Calu3 (cell line): ENCODE results near the gene CYP3A4. TPM values are rescaled to one million over a fixed set of nuclear protein-coding genes. Genes with fewer than 3 reads are reported as not detected.

Experiments used
- BruUV-seq: library from RNA; stranded (reverse); fragments of 400-500 nt; replicated peaks from 2 replicates; lab custom pipeline; 2021; lab: Mats Ljungman, UMichigan
- CTCF ChIA-PET: fragments of 300-600 bp; sonication (Branson Sonifier 250); formaldehyde crosslinking; loops from one replicate; lab custom pipeline; 2022; ENCODE audit warnings: antibody characterized with exemption; lab: Charles Lee
- DNase-seq: peaks from one replicate; pipeline ENCODE4 v3.0.0; 2022
- H3K27ac Mint-ChIP-seq: one replicate; pipeline ENCODE4 v1.8.0; 2022; ENCODE audit warnings: mixed read lengths; ENCODE audit not compliant: unreplicated experiment
- H3K27me3 Mint-ChIP-seq: one replicate; pipeline ENCODE4 v1.8.0; 2022; ENCODE audit warnings: mixed read lengths; ENCODE audit not compliant: unreplicated experiment
- H3K36me3 Mint-ChIP-seq: one replicate; pipeline ENCODE4 v1.8.0; 2022; ENCODE audit warnings: mild to moderate bottlenecking, moderate library complexity, mixed read lengths; ENCODE audit not compliant: insufficient read depth, unreplicated experiment
- H3K4me1 Mint-ChIP-seq: one replicate; pipeline ENCODE4 v1.8.0; 2022; ENCODE audit warnings: mild to moderate bottlenecking, low read depth, mixed read lengths; ENCODE audit not compliant: unreplicated experiment
- H3K4me3 Mint-ChIP-seq: one replicate; pipeline ENCODE4 v1.8.0; 2022; ENCODE audit warnings: mild to moderate bottlenecking, low read depth, moderate library complexity, mixed read lengths; ENCODE audit not compliant: unreplicated experiment
- H3K9me3 Mint-ChIP-seq: one replicate; pipeline ENCODE4 v1.8.0; 2022; ENCODE audit warnings: low read depth, mixed read lengths; ENCODE audit not compliant: unreplicated experiment
- CTCF ChIP-seq: fragments of 200-600 bp; IDR thresholded peaks from one replicate; pipeline ENCODE4 v1.8.0; 2022; ENCODE audit warnings: antibody characterized with exemption; ENCODE audit not compliant: unreplicated experiment
- intact Hi-C: fragments of 100-400 bp; cut with micrococcal nuclease; formaldehyde crosslinking; loops from one replicate; pipeline ENCODE4 v1.10.0; 2022; ENCODE audit not compliant: unreplicated experiment
- total RNA-seq: library from RNA; stranded (reverse); gene quantifications from 2 replicates; pipeline ENCODE4 v1.2.3, GENCODE V29; 2022

Gene CYP3A4
- total RNA-seq, 1 experiment from 2014 or later, result not detected

- H3K4me3 Mint-ChIP-seq, result peak overlapping the region; percentile 20
- DNase-seq, result no peak
- H3K9me3 Mint-ChIP-seq, result no peaks in the 10 kb centered on the region
- TF ChIP-seq CTCF, result no peak
- no TSS peak for BruUV-seq
- peaks cover 9% of the 10 kb centered on the region for H3K4me1 Mint-ChIP-seq
- H3K27me3 Mint-ChIP-seq, result no peaks in the 10 kb centered on the region
- CTCF ChIA-PET, result no interaction called here
- H3K36me3 Mint-ChIP-seq, result no peaks in the 10 kb centered on the region
- intact Hi-C loops, result no loop called here
- H3K27ac Mint-ChIP-seq, result no peak overlapping the region
These were observed 10.9 kb upstream of the CYP3A4 start for GRCh38 chr7:99794585-99795502.

DNA sequence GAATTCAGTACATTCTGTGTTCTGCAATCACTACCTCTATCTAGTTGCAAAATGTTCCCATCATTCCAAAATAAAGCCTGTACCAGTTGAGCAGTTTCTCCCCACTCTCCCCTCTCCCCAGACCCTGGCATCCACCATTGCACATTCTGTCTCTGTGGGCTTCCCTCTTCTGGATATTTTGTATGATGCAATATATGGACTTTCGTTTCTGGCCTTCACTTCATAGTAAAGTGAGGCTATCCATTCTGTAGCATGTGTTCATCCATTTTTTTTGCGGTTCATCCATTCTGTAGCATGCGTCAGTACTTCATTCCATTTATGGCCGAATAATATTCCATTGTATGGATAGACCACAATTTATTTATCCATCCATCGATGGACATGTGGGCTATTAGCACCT is 9.5 kb upstream of the CYP3A4 start:
- intact Hi-C loops, result no loop called here
- BruUV-seq, result no TSS peak
- CTCF ChIA-PET, result no interaction called here

DNA sequence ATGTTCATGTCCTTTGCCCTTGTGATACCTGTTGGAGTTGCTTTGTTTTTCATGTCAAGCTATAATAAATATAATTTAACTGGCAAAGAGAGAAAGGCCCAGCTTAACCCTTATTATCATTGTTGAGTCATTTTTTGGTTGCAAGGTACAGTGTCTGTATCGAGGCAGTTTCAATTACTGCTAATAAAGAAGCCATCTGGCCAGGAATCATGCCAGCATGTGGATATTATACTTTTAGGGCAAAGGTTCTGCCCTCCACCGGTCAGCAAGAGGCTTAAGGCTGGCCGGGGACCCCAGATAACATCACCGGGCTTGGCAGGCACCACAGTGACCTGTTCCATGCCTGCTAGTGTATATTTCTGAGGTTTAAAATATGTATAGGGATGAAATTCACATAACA is 9.0 kb upstream of the CYP3A4 start:
- no peak for DNase-seq
- no peaks in the 10 kb centered on the region for H3K27me3 Mint-ChIP-seq
- no peak for TF ChIP-seq CTCF
- peaks cover 9% of the 10 kb centered on the region for H3K4me1 Mint-ChIP-seq
- no peak overlapping the region for H3K27ac Mint-ChIP-seq
- BruUV-seq, result no TSS peak
- no peaks in the 10 kb centered on the region for H3K36me3 Mint-ChIP-seq
- CTCF ChIA-PET, result no interaction called here
- intact Hi-C loops, result no loop called here
- H3K4me3 Mint-ChIP-seq, result no peak overlapping the region
- no peaks in the 10 kb centered on the region for H3K9me3 Mint-ChIP-seq

More for the DNA sequence above, 9.5 kb upstream of the CYP3A4 start:
- Mint-ChIP-seq H3K36me3 (no peaks in the 10 kb centered on the region), H3K9me3 (no peaks in the 10 kb centered on the region), H3K27ac (no peak overlapping the region), H3K4me1 (peaks cover 9% of the 10 kb centered on the region), H3K4me3 (no peak overlapping the region), H3K27me3 (no peaks in the 10 kb centered on the region)
- no peak for TF ChIP-seq CTCF
- DNase-seq, result no peak

GRCh38 chr7:99791667-99792369 is 7.8 kb upstream of the CYP3A4 start:
- no TSS peak for BruUV-seq
- CTCF ChIA-PET, result no interaction called here
- Mint-ChIP-seq H3K36me3 (no peaks in the 10 kb centered on the region), H3K27me3 (no peaks in the 10 kb centered on the region), H3K4me3 (no peak overlapping the region), H3K27ac (no peak overlapping the region), H3K9me3 (no peaks in the 10 kb centered on the region), H3K4me1 (peaks cover 9% of the 10 kb centered on the region)
- DNase-seq, result no peak
- no peak for TF ChIP-seq CTCF
- intact Hi-C loops, result no loop called here
